Kidney (tissue), 14 donors: Measurements from ENCODE around the gene FAM13A. TPM values are rescaled to one million over a fixed set of nuclear protein-coding genes. Genes with fewer than 3 reads are reported as not detected.

ENCODE experiments used
- DNase-seq, 5 donors: peaks; one replicate each; pipeline ENCODE4 v3.0.0-alpha.2; 2013 to 2020
- FAIRE-seq: peaks from 2 replicates; lab custom pipeline; 2012; peaks lifted over from hg19 to GRCh38; lab: Jason Lieb, UNC
- H3K27ac ChIP-seq, 2 donors: one replicate each; pipeline ENCODE4 v1.7.0; 2013; ENCODE audit warnings: low read depth in 2 of 2, low read length in 2 of 2, inconsistent platforms in 1 of 2
- H3K27me3 ChIP-seq: one replicate; pipeline ENCODE4 v1.7.1; 2013; ENCODE audit warnings: low read length, inconsistent platforms; ENCODE audit not compliant: control insufficient read depth, insufficient read depth
- H3K36me3 ChIP-seq, 3 donors: one replicate each; pipeline versions ENCODE4 v1.7.0 to v1.7.1; 2013; ENCODE audit warnings: low read length in 3 of 3, control low read depth in 1 of 3, inconsistent platforms in 1 of 3; ENCODE audit not compliant: insufficient read depth in 3 of 3, control insufficient read depth in 2 of 3
- H3K4me1 ChIP-seq, 3 donors: one replicate each; pipeline versions ENCODE4 v1.7.0 to v1.7.1; 2013; ENCODE audit warnings: low read length in 3 of 3, inconsistent platforms in 1 of 3, low read depth in 1 of 3; ENCODE audit not compliant: control insufficient read depth in 2 of 3, insufficient read depth in 2 of 3
- H3K4me3 ChIP-seq, 3 donors: one replicate each; pipeline versions ENCODE4 v1.7.0 to v1.8.1; 2013; ENCODE audit warnings: low read length in 3 of 3, control low read depth in 1 of 3, inconsistent platforms in 1 of 3
- H3K9ac ChIP-seq, 3 donors: one replicate each; pipeline versions ENCODE4 v1.7.0 to v1.7.1; 2013; ENCODE audit warnings: low read length in 3 of 3, control low read depth in 1 of 3, inconsistent platforms in 1 of 3
- H3K9me3 ChIP-seq, 3 donors: one replicate each; pipeline versions ENCODE4 v1.7.0 to v1.7.1; 2013; ENCODE audit warnings: low read length in 3 of 3, control low read depth in 1 of 3, inconsistent platforms in 1 of 3; ENCODE audit not compliant: control insufficient read depth in 2 of 3, insufficient read depth in 1 of 3
- CTCF ChIP-seq: IDR thresholded peaks from 3 replicates; pipeline ENCODE4 v1.5.1; 2012; ENCODE audit warnings: mild to moderate bottlenecking, moderate library complexity, borderline replicate concordance; ENCODE audit not compliant: insufficient read depth; ENCODE audit errors: extremely low read depth
- intact Hi-C: fragments of 100-400 bp; cut with DNase I; formaldehyde crosslinking; loops from one replicate; pipeline ENCODE4 v1.11.1; 2022
- polyA plus RNA-seq: library from polyadenylated mRNA; stranded (reverse); fragments of 350-450 nt; fragmentation: Illumina TruSeq; extraction: RNeasy Lipid Tissue Mini Kit (QIAGEN cat#74804); gene quantifications from one replicate; pipeline ENCODE4 v1.2.3, GENCODE V29; 2014; ENCODE audit warnings: low read depth, low replicate concordance; ENCODE audit not compliant: insufficient read depth
- total RNA-seq: library from RNA; stranded (reverse); fragmentation: NEBNext Ultra II Directional; extraction: Animal tissue kit (Norgen Biotek cat#: 25700); gene quantifications from one replicate; pipeline ENCODE4 v1.2.1, GENCODE V29; 2021
- donor health status: control.
- donor health status: control.
- donor health status: control.
- donor health status: control.
- donor health status: control.
- donor health status: DM: yes; HTN: yes; CAD: no.
- donor health status: Normal renal cell carcinoma (clear cell type).

The FAM13A gene
- total and polyA plus RNA-seq, 2 donors from 2014 or later, result 12.9 to 48.3 TPM

GRCh38 chr4:88969271-88969670 is 87.7 kb downstream of the FAM13A start:
- TF ChIP-seq CTCF, result no peak
- no peak for DNase-seq
- no peaks in the 10 kb centered on the region for H3K36me3 ChIP-seq
- no peak overlapping the region for H3K9ac ChIP-seq
- no peaks in the 10 kb centered on the region for H3K9me3 ChIP-seq
- no peak for FAIRE-seq
- no peak overlapping the region for H3K4me3 ChIP-seq
- intact Hi-C loops, result no loop called here
- no peaks in the 10 kb centered on the region for H3K4me1 ChIP-seq
- H3K27me3 ChIP-seq, result no peaks in the 10 kb centered on the region
- no peak overlapping the region for H3K27ac ChIP-seq

GRCh38 chr4:88967883-88968331 is 89.1 kb downstream of the FAM13A start:
- no peak overlapping the region for H3K9ac ChIP-seq
- FAIRE-seq (no peak), DNase-seq (no peak)
- no peaks in the 10 kb centered on the region for H3K4me1 ChIP-seq
- no peaks in the 10 kb centered on the region for H3K27me3 ChIP-seq
- no peaks in the 10 kb centered on the region for H3K9me3 ChIP-seq
- intact Hi-C loops, result no loop called here
- H3K36me3 ChIP-seq, result no peaks in the 10 kb centered on the region
- no peak for TF ChIP-seq CTCF
- H3K27ac ChIP-seq, result no peak overlapping the region
- H3K4me3 ChIP-seq, result no peak overlapping the region

GRCh38 chr4:88965053-88965452 is 91.9 kb downstream of the FAM13A start:
- FAIRE-seq (no peak), DNase-seq (no peak)
- Histone ChIP-seq H3K27me3 (no peaks in the 10 kb centered on the region), H3K27ac (no peak overlapping the region), H3K4me1 (no peaks in the 10 kb centered on the region), H3K9me3 (no peaks in the 10 kb centered on the region), H3K4me3 (no peak overlapping the region), H3K9ac (no peak overlapping the region), H3K36me3 (no peaks in the 10 kb centered on the region)
- intact Hi-C loops, result no loop called here
- TF ChIP-seq CTCF, result no peak

GRCh38 chr4:88964450-88964849 is 92.5 kb downstream of the FAM13A start:
- DNase-seq (no peak), FAIRE-seq (no peak)
- H3K36me3 ChIP-seq, result no peaks in the 10 kb centered on the region
- no peaks in the 10 kb centered on the region for H3K4me1 ChIP-seq
- no peaks in the 10 kb centered on the region for H3K27me3 ChIP-seq
- intact Hi-C loops, result no loop called here
- no peak for TF ChIP-seq CTCF
- no peaks in the 10 kb centered on the region for H3K9me3 ChIP-seq
- H3K27ac ChIP-seq, result no peak overlapping the region
- H3K4me3 ChIP-seq, result no peak overlapping the region
- no peak overlapping the region for H3K9ac ChIP-seq
